Ectodermal cell (in vitro differentiated cells): Measurements from ENCODE around the gene ZNF408.

Experiments used
- H3K27ac ChIP-seq: 2 replicates; pipeline ENCODE4 v1.7.0; 2013; ENCODE audit warnings: mild to moderate bottlenecking, low read depth, low read length; ENCODE audit not compliant: insufficient read depth, poor library complexity, severe bottlenecking
- H3K27me3 ChIP-seq: 2 replicates; pipeline ENCODE4 v1.7.0; 2013; ENCODE audit warnings: mild to moderate bottlenecking, low read length; ENCODE audit not compliant: insufficient read depth, control insufficient read depth, poor library complexity, severe bottlenecking
- H3K36me3 ChIP-seq: one replicate; pipeline ENCODE4 v1.7.0; 2013; ENCODE audit warnings: low read length; ENCODE audit not compliant: control insufficient read depth, insufficient read depth
- H3K4me1 ChIP-seq: one replicate; pipeline ENCODE4 v1.7.0; 2013; ENCODE audit warnings: low read length; ENCODE audit not compliant: control insufficient read depth, insufficient read depth
- H3K4me3 ChIP-seq: 2 replicates; pipeline ENCODE4 v1.7.0; 2013; ENCODE audit warnings: low read depth, low read length, control low read depth; ENCODE audit not compliant: insufficient read depth
- H3K9me3 ChIP-seq: 2 replicates; pipeline ENCODE4 v1.7.0; 2013; ENCODE audit warnings: mild to moderate bottlenecking, low read length, moderate library complexity; ENCODE audit not compliant: control insufficient read depth
- WGBS, 2 experiments: methylation state at CpG; one replicate each; pipeline ENCODE4 v1.1.7; 2013; ENCODE audit warnings: missing lambda C conversion rate in 2 of 2; 5-methylcytosine and 5-hydroxymethylcytosine counted together

The ZNF408 gene

GRCh38 chr11:46725338-46726205 is 24.7 kb downstream of the ZNF408 start:
- Histone ChIP-seq H3K27ac (no peak overlapping the region), H3K36me3 (no peaks in the 10 kb centered on the region), H3K9me3 (no peaks in the 10 kb centered on the region), H3K27me3 (no peaks in the 10 kb centered on the region), H3K4me3 (no peak overlapping the region), H3K4me1 (no peaks in the 10 kb centered on the region)
- WGBS, 2 experiments = 93 to 94% methylated on average over 19 of the region's 19 CpGs

GRCh38 chr11:46726206-46726862 is 25.5 kb downstream of the ZNF408 start:
- 95% methylated on average over 26 of the region's 26 CpGs for WGBS, 2 experiments
- Histone ChIP-seq H3K27me3 (no peaks in the 10 kb centered on the region), H3K4me3 (no peak overlapping the region), H3K36me3 (no peaks in the 10 kb centered on the region), H3K4me1 (no peaks in the 10 kb centered on the region), H3K27ac (no peak overlapping the region), H3K9me3 (no peaks in the 10 kb centered on the region)

- H3K36me3 ChIP-seq = no peaks in the 10 kb centered on the region
- H3K27me3 ChIP-seq = no peaks in the 10 kb centered on the region
- H3K4me3 ChIP-seq = no peak overlapping the region
- no peaks in the 10 kb centered on the region for H3K4me1 ChIP-seq
- no peaks in the 10 kb centered on the region for H3K9me3 ChIP-seq
- 93 to 95% methylated on average over 17 of the region's 17 CpGs for WGBS, 2 experiments
- no peak overlapping the region for H3K27ac ChIP-seq
These were observed 27.3 kb downstream of the ZNF408 start for GRCh38 chr11:46727952-46728658.

- Histone ChIP-seq H3K27me3 (no peaks in the 10 kb centered on the region), H3K36me3 (no peaks in the 10 kb centered on the region), H3K9me3 (no peaks in the 10 kb centered on the region), H3K27ac (no peak overlapping the region), H3K4me1 (no peaks in the 10 kb centered on the region), H3K4me3 (no peak overlapping the region)
- WGBS, 2 experiments = 91 to 95% methylated on average over 8 to 9 of the region's 9 CpGs
These were observed 27.8 kb downstream of the ZNF408 start for GRCh38 chr11:46728659-46729040.

GRCh38 chr11:46729110-46730027 is 28.5 kb downstream of the ZNF408 start:
- Histone ChIP-seq H3K27me3 (no peaks in the 10 kb centered on the region), H3K4me3 (no peak overlapping the region), H3K4me1 (no peaks in the 10 kb centered on the region), H3K27ac (no peak overlapping the region), H3K36me3 (no peaks in the 10 kb centered on the region), H3K9me3 (no peaks in the 10 kb centered on the region)
- WGBS, 2 experiments = 91 to 93% methylated on average over 24 of the region's 24 CpGs

GRCh38 chr11:46731545-46731944 is 30.7 kb downstream of the ZNF408 start:
- Histone ChIP-seq H3K9me3 (no peaks in the 10 kb centered on the region), H3K36me3 (no peaks in the 10 kb centered on the region), H3K4me3 (no peak overlapping the region), H3K4me1 (no peaks in the 10 kb centered on the region), H3K27me3 (no peaks in the 10 kb centered on the region), H3K27ac (no peak overlapping the region)
- 94% methylated on average over 4 of the region's 4 CpGs for WGBS, 2 experiments

GRCh38 chr11:46733234-46733633 is 32.4 kb downstream of the ZNF408 start:
- WGBS, 2 experiments = 65 to 92% methylated on average over 1 of the region's 1 CpG
- no peaks in the 10 kb centered on the region for H3K4me1 ChIP-seq
- no peak overlapping the region for H3K27ac ChIP-seq
- no peaks in the 10 kb centered on the region for H3K27me3 ChIP-seq
- no peaks in the 10 kb centered on the region for H3K9me3 ChIP-seq
- H3K4me3 ChIP-seq = no peak overlapping the region
- no peaks in the 10 kb centered on the region for H3K36me3 ChIP-seq

- no peak overlapping the region for H3K4me3 ChIP-seq
- no peaks in the 10 kb centered on the region for H3K36me3 ChIP-seq
- WGBS, 2 experiments = 91 to 95% methylated on average over 7 of the region's 7 CpGs
- H3K27ac ChIP-seq = no peak overlapping the region
- no peaks in the 10 kb centered on the region for H3K4me1 ChIP-seq
- H3K27me3 ChIP-seq = no peaks in the 10 kb centered on the region
- H3K9me3 ChIP-seq = no peaks in the 10 kb centered on the region
These were observed 35.3 kb downstream of the ZNF408 start for GRCh38 chr11:46736146-46736545.

GRCh38 chr11:46736615-46737014 is 35.8 kb downstream of the ZNF408 start:
- H3K36me3 ChIP-seq = peaks cover under 1% of the 10 kb centered on the region
- H3K9me3 ChIP-seq = no peaks in the 10 kb centered on the region
- no peak overlapping the region for H3K4me3 ChIP-seq
- H3K27ac ChIP-seq = no peak overlapping the region
- 88 to 92% methylated on average over 5 of the region's 5 CpGs for WGBS, 2 experiments
- H3K4me1 ChIP-seq = no peaks in the 10 kb centered on the region
- H3K27me3 ChIP-seq = no peaks in the 10 kb centered on the region
